Left cardiac atrium (tissue), 4 donors: ENCODE results near the gene P2RY4. TPM values are rescaled to one million over a fixed set of nuclear protein-coding genes. Genes with fewer than 3 reads are reported as not detected.
"Not testable (repeated sequence)": the region's sequence is repeated elsewhere in the genome, so short reads cannot be mapped to it uniquely, and the experiment has no call there.

ENCODE experiments used
- ATAC-seq, 2 donors: fragments of 200-7000 bp; cut with Tn5 transposase; one replicate each; pipeline ENCODE4 v1.9.1; 2020; ENCODE audit warnings: mild to moderate bottlenecking in 2 of 2, moderate library complexity in 2 of 2
- DNase-seq: peaks from one replicate; pipeline ENCODE4 v3.0.0-alpha.2; 2020
- intact Hi-C, 2 donors: fragments of 100-400 bp; cut with DNase I; formaldehyde crosslinking; loops; one replicate each; pipeline versions ENCODE4 v1.14.1 to v1.15.1; 2022 to 2023
- long read RNA-seq: library from polyadenylated mRNA; unstranded; transcript quantifications from one replicate; pipeline ENCODE4 v2.0.0, GENCODE V29; 2021
- total RNA-seq, 2 donors: library from RNA; stranded (reverse); fragmentation: NEBNext Ultra II Directional; extraction: Animal tissue kit (Norgen Biotek cat#: 25700); gene quantifications; one replicate each; pipeline ENCODE4 v1.2.1, GENCODE V29; 2021
- donor health status: DM: no; HTN: yes; CAD: no.
- donor health status: DM: no; HTN: yes; CAD: no; lungs with severe emphysema.
- donor health status: DM: yes; HTN: yes; CAD: no.
- donor health status: Dilated cardiomyopathy.

The P2RY4 gene
- total RNA-seq, result under 1 TPM in 1 of 2 donors, not detected in 1; 0.16 TPM
- long read RNA-seq, result 0 reads

GRCh38 chrX:70260104-70260503 lies at the start of gene P2RY4:
Gene P2RY4 (minus strand): TSS chrX:70260204. CDS start chrX:70259624, 580 bp downstream.
- DNase-seq, result no peak
- ATAC-seq, result no peak
- intact Hi-C loops, result loop anchor here (10.0 kb wide), 1 partner anchor 65 kb away; no protein-coding TSS in a partner anchor

GRCh38 chrX:70301716-70302115 lies 41.7 kb upstream of the P2RY4 start:
- intact Hi-C loops, result no loop called here
- DNase-seq, result no peak

GRCh38 chrX:70293621-70294020 lies 33.6 kb upstream of the P2RY4 start:
- no peak for DNase-seq
- ATAC-seq, result no peak
- intact Hi-C loops, result no loop called here

More at GRCh38 chrX:70301716-70302115, 41.7 kb upstream of the P2RY4 start:
- no peak for ATAC-seq

GRCh38 chrX:70292788-70293187 lies 32.8 kb upstream of the P2RY4 start:
- DNase-seq (no peak), ATAC-seq (no peak)
- intact Hi-C loops, result no loop called here

- ATAC-seq (peak; percentile 100), DNase-seq (peak; percentile 83)
- intact Hi-C loops, result no loop called here
Measured at GRCh38 chrX:70289793-70290770, 30.1 kb upstream of the P2RY4 start, which contains the start of the genes KIF4A and PDZD11. Gene KIF4A (plus strand): TSS chrX:70290104. CDS start chrX:70290459, 355 bp downstream. Gene PDZD11 (minus strand): TSS chrX:70289927. CDS start chrX:70289341, 586 bp downstream.

- intact Hi-C loops, result no loop called here
Measured at GRCh38 chrX:70289168-70289792, 29.3 kb upstream of the P2RY4 start.

GRCh38 chrX:70281951-70282350 lies 21.9 kb upstream of the P2RY4 start, which contains the start of gene RAB41:
Gene RAB41 (plus strand): TSS chrX:70282172. CDS start chrX:70282218, 46 bp downstream.
- no peak for DNase-seq
- no peak for ATAC-seq
- intact Hi-C loops, result no loop called here

More at GRCh38 chrX:70289168-70289792, 29.3 kb upstream of the P2RY4 start:
- no peak for DNase-seq
- no peak for ATAC-seq

- no peak for DNase-seq
- no peak for ATAC-seq
- intact Hi-C loops, result no loop called here
Measured at GRCh38 chrX:70280573-70280972, 20.6 kb upstream of the P2RY4 start.

- ATAC-seq, result no peak
- no peak for DNase-seq
- intact Hi-C loops, result no loop called here
Measured at GRCh38 chrX:70279081-70279480, 19.1 kb upstream of the P2RY4 start.

GRCh38 chrX:70274029-70274428 lies 14.0 kb upstream of the P2RY4 start:
- ATAC-seq, intact Hi-C loops: not testable (repeated sequence)

GRCh38 chrX:70268034-70268433 lies 8.0 kb upstream of the P2RY4 start, which contains the start of gene ARR3:
Gene ARR3 (plus strand): TSS chrX:70268334. CDS start chrX:70269386, 1,052 bp downstream.
- intact Hi-C loops, result loop anchor here (10.0 kb wide), 1 partner anchor 73 kb away; no protein-coding TSS in a partner anchor
- DNase-seq (no peak), ATAC-seq (no peak)

More at GRCh38 chrX:70274029-70274428, 14.0 kb upstream of the P2RY4 start:
- DNase-seq, result not testable (repeated sequence)

- no peak for ATAC-seq
- intact Hi-C loops, result loop anchor here (10.0 kb wide), 1 partner anchor 70 kb away; no protein-coding TSS in a partner anchor
- DNase-seq, result no peak
Measured at GRCh38 chrX:70264784-70265183, 4.8 kb upstream of the P2RY4 start.

GRCh38 chrX:70262952-70263567 lies 3.1 kb upstream of the P2RY4 start:
- intact Hi-C loops, result loop anchor here (10.0 kb wide), 1 partner anchor 68 kb away; no protein-coding TSS in a partner anchor
- DNase-seq (peak; percentile 27), ATAC-seq (peak; percentile 59 to 80)

GRCh38 chrX:70257423-70258288 lies 2.3 kb downstream of the P2RY4 start:
- no peak for DNase-seq

GRCh38 chrX:70255452-70255851 lies 4.6 kb downstream of the P2RY4 start:
- intact Hi-C loops, result no loop called here
- peak; percentile 33 to 63 for ATAC-seq
- DNase-seq, result no peak

More at GRCh38 chrX:70257423-70258288, 2.3 kb downstream of the P2RY4 start:
- intact Hi-C loops, result no loop called here
- no peak for ATAC-seq

- DNase-seq, result no peak
- intact Hi-C loops, result no loop called here
- ATAC-seq, result no peak
Measured at GRCh38 chrX:70254909-70255308, 5.1 kb downstream of the P2RY4 start.

GRCh38 chrX:70254063-70254400 lies 6.0 kb downstream of the P2RY4 start:
- DNase-seq, result no peak
- ATAC-seq, result no peak
- intact Hi-C loops, result no loop called here
